HG02870 (cell line): ENCODE measurements around the gene PTPN14.

Experiments
- ATAC-seq: cut with Tn5 transposase; IDR thresholded peaks from one replicate; pipeline ENCODE4 v1.9.1; 2021; ENCODE audit warnings: mild to moderate bottlenecking, moderate library complexity; ENCODE audit not compliant: unreplicated experiment

The PTPN14 gene

DNA sequence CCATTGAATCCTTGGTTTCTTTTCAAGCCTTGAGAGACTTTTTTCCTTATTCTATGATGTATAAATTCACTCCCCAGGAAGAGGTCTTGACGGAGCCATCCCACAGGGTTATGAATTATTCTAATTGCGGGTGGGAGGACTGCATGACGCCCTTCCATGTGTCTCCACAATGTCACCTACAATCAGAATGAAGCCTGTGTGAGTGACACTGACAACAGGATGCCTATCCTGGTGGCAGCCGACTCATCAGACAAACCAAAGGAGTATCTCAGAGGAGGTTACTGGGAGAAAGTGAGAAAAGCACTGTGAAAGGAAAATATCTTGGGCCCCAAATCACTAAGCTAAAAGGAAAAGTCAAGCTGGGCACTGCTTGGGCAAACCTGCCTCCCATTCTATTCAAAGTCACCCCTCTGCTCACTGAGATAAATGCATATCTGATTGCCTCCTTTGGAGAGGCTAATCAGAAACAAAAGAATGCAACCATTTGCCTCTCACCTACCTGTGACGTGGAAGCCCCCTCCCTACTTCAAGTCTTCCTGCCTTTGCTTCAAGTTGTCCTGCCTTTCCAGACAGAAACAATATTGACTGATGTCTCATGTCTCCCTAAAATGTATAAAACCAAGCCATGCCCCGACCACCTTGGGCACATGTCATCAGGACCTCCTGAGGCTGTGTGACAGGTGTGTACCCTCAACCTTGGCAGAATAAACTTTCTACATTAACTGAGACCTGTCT, 172.0 kb downstream of the PTPN14 start:
- ATAC-seq = no peak

DNA sequence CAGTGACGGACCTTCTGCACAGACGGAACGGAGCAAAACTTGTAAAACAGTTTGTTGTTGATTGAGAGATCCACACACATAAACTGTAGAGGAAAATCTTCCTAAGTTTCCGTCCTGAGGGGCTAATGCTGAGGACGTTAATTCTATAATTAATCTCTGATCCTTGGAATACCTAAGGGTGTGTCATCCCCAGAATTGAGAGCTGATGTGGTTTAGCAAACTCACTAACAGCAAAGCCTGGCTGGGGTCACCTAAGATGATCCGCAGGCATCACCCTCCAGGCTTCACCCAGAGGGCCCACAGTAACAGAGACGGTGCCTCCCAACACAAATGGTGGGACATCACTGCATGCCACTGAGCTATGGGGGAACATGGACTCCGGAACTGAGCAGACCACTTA, 172.9 kb downstream of the PTPN14 start:
- ATAC-seq = no peak

DNA sequence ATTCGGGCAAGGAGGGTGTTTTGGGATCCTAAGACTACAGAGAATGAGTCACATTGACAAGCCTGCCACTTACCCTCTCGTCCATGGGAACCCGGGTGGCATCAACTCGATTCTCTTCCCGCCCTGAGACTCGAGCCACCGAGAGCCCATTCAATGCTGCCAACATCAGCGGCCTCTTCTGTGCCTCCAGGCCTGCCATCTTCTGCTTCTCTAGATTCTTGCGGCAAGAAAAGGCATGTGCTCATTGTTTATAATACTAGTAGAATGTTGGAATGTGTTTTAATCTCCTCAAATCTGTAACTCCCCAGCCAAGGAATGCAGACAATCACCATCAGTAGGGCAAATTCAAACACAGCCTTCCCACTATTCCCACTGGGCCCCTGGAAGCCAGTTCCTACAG, 173.5 kb downstream of the PTPN14 start:
- ATAC-seq = no peak

DNA sequence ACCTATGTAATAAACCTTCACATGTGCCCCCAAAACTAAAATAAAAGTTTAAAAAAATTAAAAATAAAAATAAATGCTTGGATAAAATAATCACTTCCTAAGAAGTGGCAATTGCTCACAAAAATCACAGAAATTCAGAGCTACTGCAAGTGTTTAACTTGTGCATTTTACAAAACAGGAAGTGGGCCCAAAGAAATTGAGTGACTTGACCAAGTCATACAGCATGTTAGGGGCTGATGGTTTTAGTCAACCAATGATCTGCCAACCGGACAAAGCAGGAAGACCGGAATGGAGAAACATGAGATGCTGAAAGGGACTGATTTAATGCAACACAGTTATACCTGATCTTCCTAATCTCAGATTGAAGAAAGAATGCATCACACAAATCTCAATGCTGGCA, 173.9 kb downstream of the PTPN14 start:
- ATAC-seq = no peak

DNA sequence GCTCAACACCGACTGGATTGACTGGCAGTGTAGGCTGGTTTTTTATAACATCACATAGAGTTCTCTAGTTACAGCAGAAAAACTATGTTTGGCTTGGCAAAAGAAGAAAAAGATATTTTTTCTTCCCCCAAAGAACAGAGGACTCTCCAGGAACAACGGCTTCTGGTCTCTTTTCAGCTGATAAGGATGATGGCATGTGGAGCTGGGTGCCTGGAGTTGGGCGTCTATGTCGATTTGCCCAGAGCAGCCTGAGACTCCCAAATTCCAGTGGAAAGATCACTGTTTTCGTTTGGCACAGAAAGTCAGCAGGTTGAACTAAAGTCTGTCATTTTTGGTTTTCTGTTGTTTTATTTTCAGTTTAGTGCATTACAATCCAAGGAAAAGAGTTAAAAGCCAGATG, 179.3 kb downstream of the PTPN14 start:
- no peak for ATAC-seq

DNA sequence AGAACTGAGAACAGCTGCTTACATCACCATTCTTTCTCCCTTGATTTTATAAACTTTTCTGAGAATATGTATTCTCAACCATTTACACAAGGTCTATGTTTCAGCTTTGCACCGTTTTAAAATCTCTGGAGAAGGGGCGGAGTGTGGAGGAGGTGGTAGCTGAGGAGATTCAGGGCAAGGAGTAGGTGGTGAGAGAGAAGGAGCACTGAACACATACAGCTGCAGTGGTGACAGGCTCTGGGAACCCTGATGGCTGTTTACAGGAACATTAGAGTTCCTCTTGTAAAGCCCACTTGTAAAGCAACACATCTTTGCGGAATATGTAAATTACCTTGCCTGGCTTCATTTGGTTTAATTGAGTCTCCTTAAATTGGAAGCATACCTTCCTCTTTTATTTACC, 180.8 kb downstream of the PTPN14 start:
- ATAC-seq = no peak

DNA sequence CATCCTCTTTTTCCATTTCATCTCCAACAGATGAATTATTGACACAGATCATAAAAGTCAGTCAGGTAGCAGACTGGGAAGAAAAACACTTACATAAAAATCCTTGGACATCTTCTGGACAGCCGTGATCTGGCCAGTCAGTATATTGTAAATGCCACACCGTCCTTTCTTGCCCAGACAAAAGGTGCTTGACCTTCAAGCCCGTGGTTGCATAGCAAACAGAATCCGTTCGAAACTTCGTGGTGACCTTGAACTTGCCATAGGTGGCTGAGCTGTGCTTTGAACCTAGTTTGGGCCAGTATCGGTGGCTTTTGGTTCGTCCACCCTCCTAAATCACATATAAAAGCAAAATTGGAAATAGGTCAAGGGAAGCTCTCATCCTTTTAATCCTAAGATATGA, 182.0 kb downstream of the PTPN14 start:
- no peak for ATAC-seq

DNA sequence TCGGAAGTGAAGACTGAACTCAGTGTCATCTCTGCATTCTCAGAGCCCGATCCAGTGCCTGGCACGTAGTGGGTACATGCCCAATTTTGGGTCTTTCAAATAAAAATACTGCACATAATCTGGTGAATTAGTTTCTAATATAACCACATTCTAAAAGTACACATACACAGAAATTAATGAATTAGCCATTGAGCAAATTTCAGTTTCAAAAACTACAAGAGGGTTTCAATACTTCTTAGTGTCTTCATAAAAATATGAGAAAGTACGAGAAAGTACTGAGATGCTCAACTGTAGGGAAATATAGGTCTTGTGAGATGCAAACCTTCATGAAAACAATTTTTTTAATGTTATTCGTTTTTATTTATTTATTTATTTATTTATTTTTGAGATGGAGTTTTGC, 183.6 kb downstream of the PTPN14 start:
- no peak for ATAC-seq

DNA sequence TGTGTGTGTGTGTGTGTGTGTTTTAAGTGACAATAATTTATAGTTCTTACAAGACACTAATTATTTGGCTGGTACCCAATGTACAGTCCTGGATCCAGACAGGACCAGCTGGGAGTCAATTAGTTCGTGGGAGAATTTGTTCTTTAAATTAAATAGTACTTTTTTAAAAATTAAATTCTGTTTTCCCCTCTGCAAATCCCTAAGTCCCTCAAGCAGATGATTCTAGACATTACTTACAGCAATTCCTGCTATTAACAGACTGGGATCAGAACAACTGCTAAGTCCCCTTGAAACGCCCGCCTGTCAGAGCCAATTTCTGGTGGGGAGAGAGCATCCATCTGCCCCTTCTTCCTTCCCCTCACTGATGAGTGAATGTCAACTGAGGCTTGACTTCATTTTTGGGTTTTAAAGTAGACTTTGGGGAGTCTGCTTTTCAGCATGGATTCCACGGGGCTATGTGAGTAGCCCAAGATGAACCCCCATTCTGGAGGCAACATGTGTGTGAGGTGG, 186.6 kb downstream of the PTPN14 start:
- ATAC-seq = no peak

DNA sequence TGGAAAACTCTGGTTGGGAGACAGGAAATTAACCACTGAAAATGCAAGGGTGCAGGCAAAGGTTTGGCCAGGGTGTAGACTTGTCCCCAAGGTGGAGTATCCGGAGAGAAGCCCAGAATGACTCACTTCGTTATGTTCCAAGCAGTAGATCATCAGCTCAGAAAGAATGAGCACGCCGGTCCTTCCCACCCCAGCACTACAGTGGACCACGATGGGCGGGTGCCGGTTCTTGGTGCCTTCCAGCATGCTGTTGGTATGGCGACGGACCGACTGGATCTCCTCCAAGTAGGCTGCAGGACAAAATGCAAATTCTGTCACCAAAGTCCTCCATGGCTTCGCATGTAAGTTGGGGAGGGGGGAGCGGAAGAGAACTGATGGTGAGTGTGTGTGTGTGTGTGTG, 187.0 kb downstream of the PTPN14 start:
- ATAC-seq = no peak

DNA sequence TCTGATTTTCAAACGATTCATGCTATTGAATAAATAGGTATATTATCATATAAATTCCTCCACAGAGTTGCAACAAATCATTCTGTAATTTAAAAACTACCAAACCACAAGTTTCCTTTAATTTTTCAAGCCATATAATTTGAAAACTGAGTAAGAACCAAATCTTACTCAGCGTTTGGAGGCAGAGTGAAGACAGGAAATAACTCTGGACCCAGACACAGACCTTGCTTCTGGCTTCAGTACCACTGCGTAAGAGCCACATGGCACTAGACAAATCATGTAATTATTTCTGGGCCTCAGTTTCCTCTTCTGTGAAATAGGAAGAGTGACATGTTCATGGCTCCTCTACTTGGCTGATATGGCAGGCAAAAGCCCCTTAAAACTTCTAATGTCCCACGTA, 188.0 kb downstream of the PTPN14 start:
- ATAC-seq = no peak

DNA sequence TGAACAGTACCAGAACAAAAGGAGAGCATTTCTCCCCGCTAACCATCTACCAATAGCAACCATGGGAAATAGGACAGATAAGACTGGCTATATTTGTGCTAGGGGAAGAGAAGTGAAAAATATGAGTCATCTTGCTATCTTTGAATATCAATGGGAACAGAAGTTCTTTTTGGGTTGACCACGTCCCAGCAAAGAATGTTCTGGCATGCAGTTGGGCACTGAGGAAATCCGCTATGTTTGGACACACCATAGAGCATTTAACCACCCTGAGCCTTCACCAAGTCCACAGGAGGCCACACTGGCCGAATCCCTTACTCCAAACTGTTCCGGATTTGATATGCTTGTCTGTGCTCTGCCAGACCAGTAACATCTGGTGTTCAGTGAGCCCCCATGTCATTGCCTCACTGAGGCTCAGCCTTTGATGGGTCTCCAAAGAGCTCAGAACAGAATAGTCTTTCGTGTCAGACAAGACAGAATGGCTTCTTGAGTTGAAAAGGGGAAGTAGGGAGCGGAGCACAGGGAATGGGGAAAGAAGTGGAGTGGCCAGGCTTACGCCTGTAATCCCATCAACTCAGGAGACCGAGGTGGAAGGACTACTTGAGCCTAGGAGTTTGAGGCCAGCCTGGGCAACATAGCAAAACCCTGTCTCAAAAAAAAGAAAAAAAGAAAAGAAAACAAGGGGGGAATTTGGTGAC, 189.1 kb downstream of the PTPN14 start:
- no peak for ATAC-seq

DNA sequence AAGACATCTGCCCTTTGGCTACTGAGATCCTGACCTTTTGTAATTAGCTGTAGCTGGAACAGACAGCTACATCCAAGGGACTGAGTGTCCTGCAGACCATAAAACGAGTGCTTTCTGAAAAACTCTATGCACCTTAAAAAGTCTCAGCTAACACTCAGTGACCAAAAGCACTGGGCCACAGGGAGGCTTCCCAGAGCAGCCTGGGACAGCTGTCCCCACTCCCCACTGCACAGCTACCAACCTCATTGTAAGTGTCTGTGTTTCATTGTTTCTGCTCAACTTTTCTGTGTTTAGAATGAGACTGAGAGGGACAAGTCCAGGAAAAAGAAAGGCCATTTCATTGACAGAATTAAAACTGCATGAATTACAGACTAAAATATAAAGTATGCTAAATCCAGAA, 189.8 kb downstream of the PTPN14 start:
- no peak for ATAC-seq

DNA sequence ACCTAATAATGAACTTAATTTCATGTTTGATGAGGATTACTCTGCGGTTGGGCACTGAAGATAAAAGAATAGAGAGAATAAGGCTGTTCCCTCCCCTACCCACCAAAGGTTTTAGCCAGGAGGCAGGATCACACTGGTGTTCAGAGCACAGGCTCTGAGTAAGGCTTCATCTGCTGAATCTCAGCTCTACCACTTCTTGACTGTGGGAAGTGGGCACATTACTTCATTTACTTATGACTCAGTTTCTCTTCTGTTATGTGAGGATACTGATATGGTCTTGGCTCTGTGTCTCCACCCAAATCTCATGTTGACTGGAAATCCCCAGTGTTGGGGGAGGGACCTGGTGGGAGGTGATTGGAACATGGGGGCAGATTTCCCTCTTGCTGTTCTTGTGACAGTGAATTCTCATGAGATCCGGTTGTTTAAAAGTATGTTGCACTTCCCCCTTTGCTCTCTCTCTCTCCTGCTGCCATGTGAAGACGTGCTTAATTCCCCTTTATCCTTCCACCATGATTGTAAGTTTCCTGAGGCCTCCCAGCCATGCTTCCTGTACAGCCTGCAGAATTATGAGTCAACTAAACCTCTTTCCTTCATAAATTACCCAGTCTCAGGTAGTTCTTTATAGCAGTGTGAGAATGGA, 190.8 kb downstream of the PTPN14 start:
- no peak for ATAC-seq

DNA sequence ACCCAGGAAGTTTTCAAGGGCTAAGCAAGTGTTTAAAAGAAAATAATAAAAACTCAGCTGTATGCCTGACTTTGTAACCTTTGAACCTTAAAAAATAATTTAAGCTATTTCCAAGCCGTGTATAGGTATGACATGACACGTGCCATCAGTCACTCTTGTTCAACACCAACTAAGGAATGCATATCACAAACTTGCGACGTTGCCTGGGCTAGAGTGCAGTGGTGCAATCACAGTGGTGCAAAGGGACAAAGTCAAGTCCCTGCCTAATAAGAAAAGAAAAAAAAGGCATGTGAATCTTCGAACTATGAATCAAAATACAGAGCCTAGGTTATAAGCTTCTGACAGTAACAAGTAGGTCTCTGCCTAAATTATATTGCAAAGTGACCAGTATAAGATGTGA, 191.3 kb downstream of the PTPN14 start:
- ATAC-seq = no peak

DNA sequence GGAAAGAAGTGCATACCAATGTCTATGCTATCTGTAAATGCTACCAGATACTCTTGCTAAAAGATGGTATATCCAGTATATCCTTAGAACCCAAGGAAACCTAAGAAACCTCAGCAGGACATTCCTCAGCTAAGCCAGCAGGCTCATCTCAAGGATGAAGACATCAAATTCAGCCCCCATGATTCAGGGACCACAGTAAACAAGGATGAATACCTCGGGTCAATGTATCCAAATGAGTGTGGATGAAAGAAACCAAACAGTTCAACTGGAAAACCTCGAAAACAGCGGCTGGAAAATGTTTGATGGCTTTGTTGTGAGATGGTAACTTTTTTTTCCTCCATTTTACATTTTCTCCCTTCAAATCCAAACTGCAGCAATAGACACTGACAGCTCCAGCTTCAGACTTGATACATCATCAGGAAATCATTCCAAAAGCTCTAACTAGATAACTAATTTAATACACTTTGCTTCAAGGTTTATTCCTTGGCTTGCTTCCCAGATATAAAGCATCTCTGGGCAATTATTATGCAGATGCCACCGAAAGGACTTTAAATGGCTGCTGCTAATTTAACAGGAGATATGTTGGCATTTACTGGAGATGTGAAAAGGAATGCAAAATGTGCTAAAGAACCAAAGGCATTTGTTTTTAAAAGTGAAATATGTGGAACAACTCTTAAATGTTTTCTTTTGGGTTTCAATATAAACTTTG, 196.8 kb downstream of the PTPN14 start:
- ATAC-seq = no peak

DNA sequence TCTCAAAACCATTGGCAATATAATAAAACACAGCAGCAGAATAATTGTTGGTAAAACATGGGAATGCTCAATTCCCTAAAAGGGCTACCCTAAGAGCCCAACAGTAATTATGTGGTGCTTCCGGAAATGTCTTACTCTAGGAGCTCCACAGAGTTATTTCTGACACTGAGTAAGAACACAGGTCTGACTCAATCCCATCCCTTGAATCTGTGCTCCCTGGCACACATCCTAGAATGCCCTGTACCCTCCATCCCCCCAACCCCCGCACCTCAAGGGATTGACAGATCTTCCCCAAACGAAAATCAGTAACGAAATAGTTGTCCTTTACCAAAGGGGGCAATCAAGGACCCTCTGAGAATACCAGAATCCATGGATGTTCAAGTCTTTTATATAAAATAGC, 198.6 kb downstream of the PTPN14 start:
- ATAC-seq = no peak

DNA sequence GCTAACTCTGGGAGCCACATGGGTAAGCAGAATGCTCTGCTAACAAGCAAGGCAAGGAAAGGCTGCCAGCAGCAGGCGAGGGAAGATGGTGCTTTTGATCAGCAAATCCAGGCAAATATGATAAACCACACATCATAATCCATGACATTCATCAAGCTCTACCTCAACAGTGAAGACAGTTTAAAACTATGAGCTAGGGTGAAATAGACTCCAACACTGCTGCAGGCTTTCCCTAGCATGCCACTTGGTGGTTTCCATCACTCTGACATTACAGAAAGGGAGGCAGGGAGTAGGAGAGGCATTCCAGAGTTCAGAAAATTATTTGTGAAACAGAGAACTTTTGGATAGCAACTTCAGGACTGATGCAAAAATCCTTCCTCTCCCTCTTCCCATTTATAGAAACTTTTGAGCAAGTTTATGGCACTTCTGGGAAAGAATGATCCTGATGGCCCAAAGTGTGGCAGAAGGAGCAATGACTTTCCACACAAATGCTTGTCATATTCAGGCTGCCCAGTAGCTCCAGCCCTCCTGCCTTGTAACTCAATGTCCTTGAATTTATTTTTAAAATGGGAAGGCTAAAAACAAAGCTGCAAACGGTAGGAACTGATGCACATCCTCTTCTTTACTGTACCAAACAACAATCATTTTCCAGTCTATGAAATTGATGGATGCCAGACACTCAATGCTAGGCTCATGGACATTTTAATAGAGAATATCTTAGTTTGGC, 199.7 kb downstream of the PTPN14 start:
- no peak for ATAC-seq

DNA sequence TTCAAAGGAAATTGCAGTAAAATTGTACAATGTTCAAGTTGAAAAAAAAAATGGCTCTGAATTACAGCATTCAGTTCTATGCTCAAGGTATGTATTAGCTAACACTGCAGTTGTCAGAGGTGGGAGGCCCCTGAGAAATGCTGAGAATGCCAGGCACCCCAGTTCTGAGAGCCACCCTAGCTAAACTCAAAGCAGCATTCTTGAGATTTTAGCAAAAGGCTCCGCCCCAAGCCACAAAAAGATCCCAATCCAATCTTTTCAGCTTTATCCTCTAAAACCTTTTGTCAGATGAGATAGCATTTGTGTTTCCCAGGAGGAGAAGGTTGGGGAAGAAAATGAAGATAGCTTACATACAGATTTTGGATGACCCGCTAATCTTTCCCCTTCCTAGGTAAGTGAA, 201.6 kb downstream of the PTPN14 start:
- ATAC-seq = no peak

DNA sequence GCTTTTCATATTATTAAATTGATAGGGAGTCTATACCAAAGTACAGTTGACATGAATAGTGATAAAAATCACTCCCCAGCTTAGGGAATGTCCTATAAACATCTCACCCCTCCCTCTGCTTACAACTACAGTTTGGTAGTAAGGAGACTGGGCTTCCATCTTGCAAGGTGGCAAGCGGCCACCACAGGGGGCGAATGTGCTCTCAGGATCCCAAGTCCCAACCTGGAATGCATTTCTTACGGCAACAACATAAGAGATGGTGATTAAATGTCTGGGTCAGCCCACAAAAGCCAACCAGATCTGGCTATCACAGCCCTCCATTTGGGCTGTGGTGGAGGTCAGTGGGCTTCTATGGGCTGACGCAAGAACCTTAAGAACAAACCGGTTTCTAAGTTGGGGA, 202.4 kb downstream of the PTPN14 start:
- no peak for ATAC-seq

DNA sequence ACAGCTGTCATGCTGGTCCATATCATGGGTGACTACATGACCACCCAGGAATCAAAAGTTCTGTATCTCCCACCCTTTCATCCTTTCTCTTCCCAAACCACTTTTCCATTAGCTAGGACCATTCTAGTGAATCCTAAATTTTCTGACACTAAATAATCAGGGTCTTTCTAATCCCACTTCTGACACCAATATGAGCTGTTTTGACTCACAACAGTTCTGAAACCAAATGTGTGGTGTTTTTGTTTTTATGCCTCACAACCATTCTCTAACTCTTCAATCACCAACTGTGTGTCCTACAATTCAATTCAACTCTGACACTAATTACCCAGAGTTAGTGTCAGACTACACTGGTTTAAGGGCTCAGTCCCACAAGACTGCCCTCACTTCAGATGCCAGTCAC, 206.5 kb downstream of the PTPN14 start:
- ATAC-seq = no peak
